HepG2 (cell line): Measurements from ENCODE around the gene ACP5. TPM values are rescaled to one million over a fixed set of nuclear protein-coding genes. Genes with fewer than 3 reads are reported as not detected.

Source experiments
- DPF2 ChIP-seq: sonication (generic); formaldehyde crosslinking; IDR thresholded peaks from 2 replicates; pipeline ENCODE4 v1.4.0; 2020; ENCODE audit warnings: mild to moderate bottlenecking, low read depth, missing genetic modification reagents, borderline replicate concordance
- HBP1 ChIP-seq: IDR thresholded peaks from 2 replicates; pipeline ENCODE4 v1.6.1; 2016; ENCODE audit warnings: low read depth, control low read depth
- IKZF4 ChIP-seq: sonication (generic); formaldehyde crosslinking; IDR thresholded peaks from 2 replicates; pipeline ENCODE4 v1.5.1; 2020; ENCODE audit warnings: borderline replicate concordance, mild to moderate bottlenecking, low read depth, missing genetic modification reagents; ENCODE audit errors: not compliant biosample characterization
- JDP2 ChIP-seq: sonication (generic); formaldehyde crosslinking; IDR thresholded peaks from 2 replicates; pipeline ENCODE4 v1.8.1; 2022; ENCODE audit warnings: missing genetic modification reagents, borderline replicate concordance
- KLF13 ChIP-seq: sonication (generic); formaldehyde crosslinking; IDR thresholded peaks from 2 replicates; pipeline ENCODE4 v1.4.0; 2020; ENCODE audit warnings: mild to moderate bottlenecking, missing genetic modification reagents
- KLF9 ChIP-seq: IDR thresholded peaks from 2 replicates; pipeline ENCODE4 v1.6.1; 2016; ENCODE audit warnings: low read depth
- LBX2 ChIP-seq: sonication (generic); formaldehyde crosslinking; IDR thresholded peaks from 2 replicates; pipeline ENCODE4 v1.5.0; 2020; ENCODE audit warnings: missing genetic modification reagents, mild to moderate bottlenecking, borderline replicate concordance
- MLLT10 ChIP-seq: sonication (generic); formaldehyde crosslinking; IDR thresholded peaks from 2 replicates; pipeline ENCODE4 v1.4.0; 2020; ENCODE audit warnings: missing genetic modification reagents
- NCOA2 ChIP-seq: sonication (generic); formaldehyde crosslinking; IDR thresholded peaks from 2 replicates; pipeline ENCODE4 v1.8.0; 2022; ENCODE audit warnings: inconsistent platforms
- RARA ChIP-seq: IDR thresholded peaks from 2 replicates; pipeline ENCODE4 v1.6.1; 2016; ENCODE audit warnings: missing genetic modification reagents, missing compliant biosample characterization
- ZNF431 ChIP-seq: sonication (generic); formaldehyde crosslinking; IDR thresholded peaks from 2 replicates; pipeline ENCODE4 v1.9.0; 2022; ENCODE audit warnings: missing genetic modification reagents, low read depth, mild to moderate bottlenecking, borderline replicate concordance
- ZNF547 ChIP-seq: sonication (generic); formaldehyde crosslinking; IDR thresholded peaks from 2 replicates; pipeline ENCODE4 v1.5.1; 2020; ENCODE audit warnings: mild to moderate bottlenecking, missing genetic modification reagents
- ZNF605 ChIP-seq: sonication (generic); formaldehyde crosslinking; IDR thresholded peaks from 2 replicates; pipeline ENCODE4 v1.8.0; 2022; ENCODE audit warnings: mild to moderate bottlenecking, missing genetic modification reagents
- ZNF614 ChIP-seq: IDR thresholded peaks from 2 replicates; pipeline ENCODE4 v1.6.1; 2018; ENCODE audit warnings: missing biosample characterization, missing genetic modification reagents, inconsistent platforms, borderline replicate concordance
- ZNF703 ChIP-seq: sonication (generic); formaldehyde crosslinking; IDR thresholded peaks from 2 replicates; pipeline ENCODE4 v1.5.1; 2020; ENCODE audit warnings: missing genetic modification reagents, mild to moderate bottlenecking, moderate library complexity, borderline replicate concordance
- polyA plus RNA-seq, 8 experiments: library from polyadenylated mRNA; depleted of rRNA in 3 of 8; stranded (reverse) in 7 of 8; unstranded in 1 of 8; fragments of >200 nt; fragmentation: Illumina TruSeq in 4 of 8; extraction: Trizol in 4 of 8; gene quantifications; 2 replicates each; pipeline versions ENCODE4 v1.2.1 to v1.2.3, GENCODE V29; 2011 to 2016; ENCODE audit warnings: low read depth in 4 of 8, missing spikeins in 1 of 8, mixed read lengths in 1 of 8; ENCODE audit not compliant: insufficient read depth in 1 of 8
- total RNA-seq, 5 experiments: library from RNA; depleted of rRNA; stranded (reverse); fragments of >200 nt; fragmentation: Illumina TruSeq; extraction: Trizol; gene quantifications; 2 replicates each; pipeline ENCODE4 v1.2.3, GENCODE V29; 2016; ENCODE audit warnings: low read depth in 1 of 5
- TF ChIP-seq, protein P1 (sequence below): sonication (generic); formaldehyde crosslinking; IDR thresholded peaks from 2 replicates; pipeline ENCODE4 v1.4.0; 2020; ENCODE audit warnings: missing genetic modification reagents, borderline replicate concordance
- TF ChIP-seq, protein P2 (sequence below): IDR thresholded peaks from 2 replicates; pipeline ENCODE4 v1.6.1; 2018; ENCODE audit warnings: missing genetic modification reagents

The ACP5 gene
- total and polyA plus RNA-seq, 2 of the 13 experiments (the other 11 are each of a cell fraction or from before 2014, with no cell fraction given), result 1.3 to 6.7 TPM

GRCh38 chr19:11597202-11598102 is 20.0 kb upstream of the ACP5 start, which contains the start of gene ZNF627 (continued):
- peak; percentile 75; the same call in 1 of the 2 replicates for TF ChIP-seq LBX2
- TF ChIP-seq IKZF4 (CRISPR knock-in tag), result no peak
- TF ChIP-seq ZNF547 (CRISPR knock-in tag), result peak; percentile 90
- TF ChIP-seq NCOA2 (CRISPR knock-in tag), result no peak
- TF ChIP-seq MLLT10 (CRISPR knock-in tag), result no peak
- no peak; the same call in 1 of the 2 replicates for TF ChIP-seq RARA (CRISPR knock-in tag)
- TF ChIP-seq, protein P1, sequence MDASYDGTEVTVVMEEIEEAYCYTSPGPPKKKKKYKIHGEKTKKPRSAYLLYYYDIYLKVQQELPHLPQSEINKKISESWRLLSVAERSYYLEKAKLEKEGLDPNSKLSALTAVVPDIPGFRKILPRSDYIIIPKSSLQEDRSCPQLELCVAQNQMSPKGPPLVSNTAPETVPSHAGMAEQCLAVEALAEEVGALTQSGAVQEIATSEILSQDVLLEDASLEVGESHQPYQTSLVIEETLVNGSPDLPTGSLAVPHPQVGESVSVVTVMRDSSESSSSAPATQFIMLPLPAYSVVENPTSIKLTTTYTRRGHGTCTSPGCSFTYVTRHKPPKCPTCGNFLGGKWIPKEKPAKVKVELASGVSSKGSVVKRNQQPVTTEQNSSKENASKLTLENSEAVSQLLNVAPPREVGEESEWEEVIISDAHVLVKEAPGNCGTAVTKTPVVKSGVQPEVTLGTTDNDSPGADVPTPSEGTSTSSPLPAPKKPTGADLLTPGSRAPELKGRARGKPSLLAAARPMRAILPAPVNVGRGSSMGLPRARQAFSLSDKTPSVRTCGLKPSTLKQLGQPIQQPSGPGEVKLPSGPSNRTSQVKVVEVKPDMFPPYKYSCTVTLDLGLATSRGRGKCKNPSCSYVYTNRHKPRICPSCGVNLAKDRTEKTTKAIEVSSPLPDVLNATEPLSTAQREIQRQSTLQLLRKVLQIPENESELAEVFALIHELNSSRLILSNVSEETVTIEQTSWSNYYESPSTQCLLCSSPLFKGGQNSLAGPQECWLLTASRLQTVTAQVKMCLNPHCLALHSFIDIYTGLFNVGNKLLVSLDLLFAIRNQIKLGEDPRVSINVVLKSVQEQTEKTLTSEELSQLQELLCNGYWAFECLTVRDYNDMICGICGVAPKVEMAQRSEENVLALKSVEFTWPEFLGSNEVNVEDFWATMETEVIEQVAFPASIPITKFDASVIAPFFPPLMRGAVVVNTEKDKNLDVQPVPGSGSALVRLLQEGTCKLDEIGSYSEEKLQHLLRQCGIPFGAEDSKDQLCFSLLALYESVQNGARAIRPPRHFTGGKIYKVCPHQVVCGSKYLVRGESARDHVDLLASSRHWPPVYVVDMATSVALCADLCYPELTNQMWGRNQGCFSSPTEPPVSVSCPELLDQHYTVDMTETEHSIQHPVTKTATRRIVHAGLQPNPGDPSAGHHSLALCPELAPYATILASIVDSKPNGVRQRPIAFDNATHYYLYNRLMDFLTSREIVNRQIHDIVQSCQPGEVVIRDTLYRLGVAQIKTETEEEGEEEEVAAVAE (CRISPR knock-in tag), result peak; percentile 56; the same call in 1 of the 2 replicates
- peak; percentile 84; the same call in 1 of the 2 replicates for TF ChIP-seq ZNF431 (CRISPR knock-in tag)
- no peak for TF ChIP-seq JDP2
- TF ChIP-seq HBP1 (CRISPR knock-in tag), result no peak; the same call in 1 of the 2 replicates
- TF ChIP-seq KLF13 (CRISPR knock-in tag), result peak; percentile 96
- TF ChIP-seq, protein P2, sequence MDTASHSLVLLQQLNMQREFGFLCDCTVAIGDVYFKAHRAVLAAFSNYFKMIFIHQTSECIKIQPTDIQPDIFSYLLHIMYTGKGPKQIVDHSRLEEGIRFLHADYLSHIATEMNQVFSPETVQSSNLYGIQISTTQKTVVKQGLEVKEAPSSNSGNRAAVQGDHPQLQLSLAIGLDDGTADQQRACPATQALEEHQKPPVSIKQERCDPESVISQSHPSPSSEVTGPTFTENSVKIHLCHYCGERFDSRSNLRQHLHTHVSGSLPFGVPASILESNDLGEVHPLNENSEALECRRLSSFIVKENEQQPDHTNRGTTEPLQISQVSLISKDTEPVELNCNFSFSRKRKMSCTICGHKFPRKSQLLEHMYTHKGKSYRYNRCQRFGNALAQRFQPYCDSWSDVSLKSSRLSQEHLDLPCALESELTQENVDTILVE (CRISPR knock-in tag), result no peak
- no peak; the same call in 1 of the 2 replicates for TF ChIP-seq DPF2 (CRISPR knock-in tag)
- TF ChIP-seq ZNF703 (CRISPR knock-in tag), result no peak; the same call in 1 of the 2 replicates
- TF ChIP-seq ZNF605, result peak; percentile 87; the same call in 1 of the 2 replicates
- no peak for TF ChIP-seq ZNF614 (CRISPR knock-in tag)
- TF ChIP-seq KLF9, result 0 out of 2 replicates have a peak, but pooled peaks have one; percentile 20
